NT2/D1 (cell line): Measurements from ENCODE around the gene UNC45B.

Source experiments
- SUZ12 ChIP-seq: IDR thresholded peaks from 2 replicates; pipeline ENCODE4 v1.6.1; 2011; ENCODE audit not compliant: insufficient read length, insufficient read depth; ENCODE audit errors: extremely low read depth
- YY1 ChIP-seq: IDR thresholded peaks from 2 replicates; pipeline ENCODE4 v1.6.1; 2011; ENCODE audit not compliant: insufficient read length, insufficient read depth
- ZNF274 ChIP-seq: IDR thresholded peaks from 2 replicates; pipeline ENCODE4 v1.6.1; 2011; ENCODE audit warnings: mild to moderate bottlenecking, low read depth, low read length

DNA sequence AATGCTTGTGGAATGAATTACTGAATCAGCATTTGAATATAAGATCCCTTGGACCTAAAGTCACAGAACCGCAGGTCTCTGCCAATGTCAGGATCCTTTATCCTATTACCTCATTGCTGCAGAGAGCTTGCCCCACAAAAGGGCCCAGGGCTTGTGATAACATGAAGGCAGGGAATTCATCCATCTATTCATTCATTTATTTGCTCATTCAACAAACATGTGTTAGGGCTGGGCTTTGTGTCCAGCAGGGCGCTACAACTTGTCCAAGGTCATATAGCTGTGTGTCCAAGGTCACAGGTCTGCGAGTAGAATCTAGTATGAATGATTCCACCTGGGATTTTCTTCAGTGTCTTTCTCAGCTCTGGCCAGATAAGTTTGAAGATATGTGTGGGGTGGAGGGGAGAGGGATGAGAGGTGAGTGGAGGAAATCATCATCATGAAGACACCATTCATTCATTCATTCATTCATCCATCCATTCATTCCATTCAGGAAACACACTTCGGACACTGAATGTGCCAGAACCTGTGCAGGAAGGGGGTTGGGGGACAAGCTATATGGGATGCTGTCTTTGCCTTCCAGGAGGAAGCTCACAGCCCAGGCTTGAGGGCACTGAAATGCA is 1.3 kb upstream of the UNC45B start:
- TF ChIP-seq YY1 (no peak), ZNF274 (no peak), SUZ12 (no peak)
